K562 (cell line): ENCODE results near the gene PLEKHN1. TPM values are rescaled to one million over a fixed set of nuclear protein-coding genes. Genes with fewer than 3 reads are reported as not detected.
A peak's percentile ranks its signal among the peaks of the same experiment; 100 is the strongest.

Experiments used
- ARID3B ChIP-seq: fragments of 250-450 bp; sonication (Bioruptor Pico); IDR thresholded peaks from 2 replicates; pipeline ENCODE4 v1.4.0; 2020; ENCODE audit warnings: borderline replicate concordance
- BACH1 ChIP-seq: fragments of 200-800 bp; sonication (Bioruptor generic); IDR thresholded peaks from 2 replicates; pipeline ENCODE4 v1.6.1; 2016; ENCODE audit warnings: missing genetic modification characterization, missing compliant biosample characterization
- CAMTA2 ChIP-seq: fragments of 250-450 bp; sonication (Bioruptor Pico); conservative IDR thresholded peaks from 2 replicates; pipeline ENCODE4 v1.5.1; 2022
- CC2D1A ChIP-seq: fragments of 450-650 bp; IDR thresholded peaks from 2 replicates; pipeline ENCODE4 v1.6.1; 2017; ENCODE audit warnings: mild to moderate bottlenecking
- CHD1 ChIP-seq: fragments of 200-600 bp; sonication (generic); IDR thresholded peaks from one replicate; pipeline ENCODE4 v1.6.1; 2012; ENCODE audit warnings: mild to moderate bottlenecking, moderate library complexity, low read length, inconsistent platforms
- DDX20 ChIP-seq: fragments of 450-650 bp; IDR thresholded peaks from 2 replicates; pipeline ENCODE4 v1.6.1; 2016; ENCODE audit warnings: missing genetic modification characterization, low read depth, mild to moderate bottlenecking, missing compliant biosample characterization, moderate library complexity
- FOSL1 ChIP-seq: fragments of 200-800 bp; sonication (Bioruptor generic); conservative IDR thresholded peaks from 2 replicates; pipeline ENCODE4 v1.6.1; 2016; ENCODE audit warnings: missing genetic modification characterization, missing compliant biosample characterization
- FOXA1 ChIP-seq: fragments of 450-650 bp; IDR thresholded peaks from 2 replicates; pipeline ENCODE4 v1.6.1; 2016; ENCODE audit warnings: mild to moderate bottlenecking, borderline replicate concordance
- KHSRP ChIP-seq: fragments of 450-650 bp; IDR thresholded peaks from 2 replicates; pipeline ENCODE4 v1.6.1; 2017
- MAX ChIP-seq: sonication (generic); formaldehyde crosslinking; IDR thresholded peaks from 2 replicates; pipeline ENCODE4 v1.9.0; 2022; ENCODE audit warnings: mild to moderate bottlenecking, missing genetic modification reagents
- MED1 ChIP-seq: sonication (generic); formaldehyde crosslinking; IDR thresholded peaks from 2 replicates; pipeline ENCODE4 v1.8.1; 2023; ENCODE audit warnings: missing genetic modification reagents, borderline replicate concordance
- MYC ChIP-seq, 2 experiments: fragments of 250-450 bp in 1 of 2; sonication (Bioruptor Pico) in 1 of 2; IDR thresholded peaks; 2 replicates each; pipeline versions ENCODE4 v1.5.1 to v1.6.1; 2012 to 2021; ENCODE audit warnings: low read depth in 2 of 2, borderline replicate concordance in 1 of 2, improper control_type of control experiment in 1 of 2, low read length in 1 of 2, mild to moderate bottlenecking in 1 of 2, moderate library complexity in 1 of 2
- NFE2 ChIP-seq: IDR thresholded peaks from 2 replicates; pipeline ENCODE4 v1.6.1; 2014; ENCODE audit warnings: antibody characterized with exemption, low read depth
- NFE2L1 ChIP-seq: fragments of 450-650 bp; IDR thresholded peaks from 2 replicates; pipeline ENCODE4 v1.6.1; 2016; ENCODE audit warnings: missing genetic modification characterization, low read depth, mild to moderate bottlenecking, missing compliant biosample characterization, moderate library complexity, borderline replicate concordance
- NR3C1 ChIP-seq: sonication (generic); formaldehyde crosslinking; IDR thresholded peaks from 2 replicates; pipeline ENCODE4 v1.8.1; 2022; ENCODE audit warnings: missing genetic modification reagents
- NR4A1 ChIP-seq, 2 experiments: fragments of 250-450 bp in 1 of 2; fragments of 450-650 bp in 1 of 2; sonication (Bioruptor Pico) in 1 of 2; IDR thresholded peaks; 2 replicates each; pipeline versions ENCODE4 v1.4.0 to v1.6.1; 2016 to 2020; ENCODE audit warnings: mild to moderate bottlenecking in 2 of 2, missing compliant biosample characterization in 1 of 2, missing genetic modification characterization in 1 of 2, moderate library complexity in 1 of 2
- PHTF2 ChIP-seq: fragments of 250-450 bp; sonication (Bioruptor Pico); IDR thresholded peaks from 2 replicates; pipeline ENCODE4 v1.5.0; 2021; ENCODE audit warnings: mild to moderate bottlenecking
- PKNOX1 ChIP-seq: fragments of 450-650 bp; IDR thresholded peaks from 2 replicates; pipeline ENCODE4 v1.6.1; 2016
- TAF1 ChIP-seq: IDR thresholded peaks from 2 replicates; pipeline ENCODE4 v1.6.1; 2011; ENCODE audit warnings: mild to moderate bottlenecking, low read length, moderate library complexity; ENCODE audit not compliant: insufficient read depth, control insufficient read depth, severe bottlenecking; ENCODE audit errors: extremely low read depth
- TBP ChIP-seq: optimal IDR thresholded peaks from 2 replicates; pipeline ENCODE3; 2011; ENCODE audit warnings: low read depth, low read length, improper control_type of control experiment
- YBX1 ChIP-seq: fragments of 450-650 bp; IDR thresholded peaks from 2 replicates; pipeline ENCODE4 v1.7.1; 2016; ENCODE audit warnings: mild to moderate bottlenecking
- ZEB2 ChIP-seq: fragments of 450-650 bp; IDR thresholded peaks from 2 replicates; pipeline ENCODE4 v1.6.1; 2016
- ZNF121 ChIP-seq: sonication (generic); formaldehyde crosslinking; conservative IDR thresholded peaks from 2 replicates; pipeline ENCODE4 v1.8.0; 2022; ENCODE audit warnings: missing genetic modification reagents
- ZNF274 ChIP-seq: IDR thresholded peaks from 2 replicates; pipeline ENCODE4 v1.6.1; 2011; ENCODE audit warnings: low read depth, mild to moderate bottlenecking, low read length, moderate library complexity, borderline replicate concordance
- ZNF740 ChIP-seq, 3 experiments: fragments of 200-800 bp in 1 of 3; sonication (Bioruptor generic) in 1 of 3; sonication (generic) in 1 of 3; formaldehyde crosslinking in 1 of 3; IDR thresholded peaks; 2 replicates each; pipeline versions ENCODE4 v1.6.1 to v1.8.0; 2016 to 2022; ENCODE audit warnings: mild to moderate bottlenecking in 2 of 3, missing compliant biosample characterization in 2 of 3, missing genetic modification characterization in 2 of 3, missing genetic modification reagents in 1 of 3
- polyA plus RNA-seq, 8 experiments: library from polyadenylated mRNA; depleted of rRNA in 4 of 8; stranded (reverse) in 5 of 8; unstranded in 3 of 8; fragments of >200 nt; fragmentation: Nextera tagmentation in 2 of 8; fragmentation: Illumina TruSeq in 1 of 8; extraction: Ambion mirVana in 2 of 8; extraction: Trizol in 1 of 8; gene quantifications; 2 replicates each; pipeline versions ENCODE4 v1.2.1 to v1.2.3, GENCODE V29; 2011 to 2014; ENCODE audit warnings: inconsistent platforms in 1 of 8, missing spikeins in 1 of 8
- total RNA-seq, 7 experiments: library from RNA; depleted of rRNA in 6 of 7; stranded (reverse); fragments of >200 nt in 6 of 7; fragmentation: Illumina TruSeq in 2 of 7; extraction: Trizol in 2 of 7; gene quantifications; 2 replicates each; pipeline versions ENCODE4 v1.2.1 to v1.2.3, GENCODE V29; 2011 to 2021; ENCODE audit warnings: low replicate concordance in 1 of 7

PLEKHN1 gene
- total and polyA plus RNA-seq, 9 of the 15 experiments (the other 6 are each of a cell fraction or from before 2014, with no cell fraction given), result 0.07 to 1.5 (median 0.13) TPM; not detected in 2

GRCh38 chr1:1001057-1001783 lies 34.9 kb downstream of the PLEKHN1 start (continued):
- TF ChIP-seq MYC (IDR thresholded peaks at IDR 0.05; ENCODE audit: low read depth, low read length) (no peak), MYC (CRISPR knock-in tag; IDR thresholded peaks at IDR 0.05; ENCODE audit: borderline replicate concordance, low read depth) (peak; percentile 23), CHD1 (peak; percentile 3), TBP (no peak), ARID3B (CRISPR knock-in tag) (no peak), ZEB2 (no peak), TAF1 (no peak), NFE2 (no peak), ZNF121 (CRISPR knock-in tag) (no peak; the same call in 1 of the 2 replicates), MED1 (no peak), PHTF2 (CRISPR knock-in tag) (no peak), CAMTA2 (CRISPR knock-in tag) (no peak), NR4A1 (CRISPR knock-in tag; IDR thresholded peaks at IDR 0.05) (no peak), NR4A1 (tag; IDR thresholded peaks at IDR 0.05) (0 out of 2 replicates have a peak, but pooled peaks have one; percentile 19), ZNF274 (no peak), PKNOX1 (peak; percentile 57), BACH1 (tag) (no peak), NR3C1 (peak; percentile 5; the same call in 1 of the 2 replicates), ZNF740 (CRISPR knock-in tag; IDR thresholded peaks at IDR 0.05) (no peak), ZNF740 (tag; IDR thresholded peaks at IDR 0.05) (no peak), FOXA1 (no peak), NFE2L1 (tag) (no peak), YBX1 (no peak), FOSL1 (tag) (0 out of 2 replicates have a peak, but pooled peaks have one; percentile 36), DDX20 (tag) (no peak), KHSRP (no peak), MAX (peak; percentile 14; the same call in 1 of the 2 replicates), CC2D1A (no peak)
